ENCODE data around the gene ANAPC15.
A peak's percentile ranks its signal among the peaks of the same experiment; 100 is the strongest.
"Not testable (repeated sequence)": the region's sequence is repeated elsewhere in the genome, so short reads cannot be mapped to it uniquely, and the experiment has no call there.

Gene ANAPC15

DNA sequence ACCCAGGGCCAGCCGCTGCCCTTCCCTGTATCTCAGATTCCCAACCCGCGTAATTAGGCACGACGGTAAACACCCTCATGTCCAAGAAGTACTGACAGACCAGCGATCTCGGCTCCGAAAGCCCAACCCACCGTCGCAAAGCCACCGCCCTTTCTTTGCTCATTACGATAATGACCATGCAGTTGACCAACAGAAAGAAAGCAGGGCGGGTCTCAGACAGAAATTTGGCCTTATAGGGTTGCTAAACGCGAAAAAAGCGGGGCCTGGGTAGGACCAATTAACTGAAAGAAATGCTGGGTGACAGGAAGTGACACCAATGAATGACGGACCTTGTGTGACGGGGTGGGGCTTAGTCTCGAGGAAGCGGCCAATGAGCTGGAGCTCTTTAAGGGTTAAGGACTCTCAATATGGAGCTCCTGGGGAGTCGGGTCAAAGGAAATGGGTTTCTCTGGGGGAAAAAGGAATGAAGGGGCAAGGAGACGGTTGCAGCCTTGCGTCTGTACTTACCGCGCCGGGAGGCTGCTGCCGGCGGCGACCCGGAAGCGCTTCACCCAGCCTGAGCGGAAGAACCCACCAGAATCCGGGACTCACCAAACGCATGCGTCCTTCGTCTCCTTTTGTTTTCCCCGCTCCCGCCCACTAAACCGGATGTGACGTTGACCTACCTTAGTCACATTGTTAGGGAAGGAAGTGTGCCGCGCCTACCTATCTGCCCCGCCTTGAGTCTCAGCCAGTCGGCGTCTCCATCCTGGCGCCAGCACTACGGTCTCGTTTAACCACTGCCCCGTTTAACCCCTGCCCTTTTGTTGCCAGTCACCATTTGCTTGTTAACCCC is at the start of gene ANAPC15:
ANAPC15 (minus strand) TSS at position 553 of the 835 bp plus-strand sequence. CDS start 1,419 bp downstream, outside the sequence.
- peak; percentile 99 for DNase-seq

DNA sequence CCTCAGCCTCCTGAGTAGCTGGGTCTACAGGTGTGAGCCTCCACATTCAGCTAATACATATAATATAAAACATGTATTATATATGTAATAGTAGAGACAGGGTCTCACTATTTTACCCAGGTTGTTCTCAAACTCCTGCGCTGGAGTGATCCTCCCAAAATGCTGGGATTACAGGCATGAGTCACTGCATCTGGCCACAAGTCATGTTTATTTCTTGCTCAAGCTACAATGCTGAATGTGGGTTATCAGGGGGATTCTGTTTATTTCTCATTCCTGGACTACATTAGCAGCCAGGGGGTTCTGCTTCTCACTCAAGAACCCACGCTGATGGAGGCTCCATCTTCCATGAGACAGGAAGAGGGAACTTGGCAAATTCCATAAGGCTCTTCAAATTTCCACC is 47.8 kb upstream of the ANAPC15 start:
- DNase-seq, result no peak

DNA sequence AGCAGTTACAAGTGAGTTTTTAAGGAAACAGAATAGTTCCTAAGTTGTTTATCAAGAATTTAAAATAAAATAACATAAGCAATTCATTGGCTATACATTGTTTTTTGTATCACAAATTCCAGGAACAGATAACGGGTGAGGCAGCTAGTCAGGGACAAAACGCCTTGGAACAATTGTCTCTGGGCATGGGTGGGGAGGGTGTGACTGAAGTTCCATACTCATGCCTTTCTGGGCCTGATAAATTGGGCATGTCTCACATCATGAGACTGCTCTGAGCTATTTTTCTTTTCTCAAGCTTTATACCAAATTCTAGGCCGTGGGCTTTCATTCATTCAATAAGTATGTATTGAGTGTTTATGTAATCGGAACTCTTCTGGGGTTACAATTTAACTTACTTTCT is 44.6 kb upstream of the ANAPC15 start:
- no peak for DNase-seq

DNA sequence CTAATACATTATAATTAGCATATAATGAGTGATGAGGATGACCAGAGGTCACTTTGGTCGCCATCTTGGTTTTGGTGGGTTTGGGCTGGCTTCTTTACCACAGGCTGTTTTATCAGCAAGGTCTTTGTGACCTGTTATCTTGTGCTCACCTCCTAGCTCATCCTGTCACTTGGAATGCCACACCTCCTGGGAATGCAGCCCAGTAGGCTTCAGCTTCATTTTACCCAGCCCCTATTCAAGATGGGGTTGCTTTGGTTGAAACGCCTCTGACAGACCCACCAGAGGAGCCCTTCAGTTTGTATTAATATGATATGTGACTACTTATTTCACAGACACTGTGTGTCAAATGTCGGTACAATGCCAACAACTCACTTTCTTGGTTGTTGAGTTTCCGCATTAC is 43.3 kb upstream of the ANAPC15 start:
- no peak for DNase-seq

DNA sequence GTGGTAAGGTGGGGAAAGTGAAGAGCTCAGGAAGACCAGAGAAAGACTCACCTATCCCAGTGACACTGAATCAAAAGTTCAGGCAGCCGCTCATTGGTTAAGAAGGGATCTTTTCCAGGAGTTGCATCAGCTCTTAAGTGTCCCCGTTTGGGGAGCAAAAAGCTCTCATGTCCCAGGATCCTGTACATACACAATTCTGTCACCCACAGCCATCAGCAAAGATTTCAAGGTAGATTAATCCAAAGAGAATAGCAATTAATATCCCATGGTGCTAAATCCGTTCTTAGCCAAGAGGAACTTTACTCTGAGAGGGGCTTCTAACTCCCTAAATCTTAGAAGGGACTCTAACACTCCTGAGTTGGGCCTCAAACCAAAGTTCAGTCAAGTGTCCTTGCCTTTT is 42.3 kb upstream of the ANAPC15 start:
- DNase-seq, result no peak

DNA sequence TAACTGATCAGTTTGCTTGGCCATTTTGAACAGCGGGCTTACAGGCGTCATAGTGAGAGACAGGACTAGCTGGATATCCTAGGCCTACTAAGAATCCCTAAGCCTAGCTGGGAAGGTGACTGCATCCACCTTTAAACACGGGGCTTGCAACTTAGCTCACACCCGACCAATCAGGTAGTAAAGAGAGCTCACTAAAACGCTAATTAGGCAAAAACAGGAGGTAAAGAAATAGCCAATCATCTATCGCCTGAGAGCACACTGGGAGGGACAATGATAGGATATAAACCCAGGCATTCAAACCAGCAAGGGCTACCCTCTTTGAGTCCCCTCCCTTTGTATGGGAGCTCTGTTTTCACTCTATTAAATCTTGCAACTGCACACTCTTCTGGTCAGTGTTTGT is 41.4 kb upstream of the ANAPC15 start:
- not testable (repeated sequence) for DNase-seq

DNA sequence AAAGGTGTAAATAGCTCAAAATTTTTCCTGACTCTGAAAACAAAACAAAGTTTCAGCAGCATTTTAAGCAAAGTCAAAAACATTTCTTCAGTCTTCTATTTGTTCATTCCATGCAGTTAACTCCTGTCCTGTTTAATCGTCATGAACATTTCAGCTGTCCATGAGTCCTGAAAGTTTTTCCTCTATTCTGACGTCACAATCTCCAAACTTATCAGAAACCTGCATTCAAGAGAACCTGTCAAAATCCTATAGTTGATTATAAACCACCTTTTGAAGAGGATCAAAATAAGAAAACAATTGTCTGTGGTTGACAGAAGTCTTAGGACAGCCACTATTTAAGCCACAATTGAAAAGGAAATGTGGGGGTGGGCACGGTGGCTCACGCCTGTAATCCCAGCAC is 38.4 kb upstream of the ANAPC15 start:
- DNase-seq, result no peak

DNA sequence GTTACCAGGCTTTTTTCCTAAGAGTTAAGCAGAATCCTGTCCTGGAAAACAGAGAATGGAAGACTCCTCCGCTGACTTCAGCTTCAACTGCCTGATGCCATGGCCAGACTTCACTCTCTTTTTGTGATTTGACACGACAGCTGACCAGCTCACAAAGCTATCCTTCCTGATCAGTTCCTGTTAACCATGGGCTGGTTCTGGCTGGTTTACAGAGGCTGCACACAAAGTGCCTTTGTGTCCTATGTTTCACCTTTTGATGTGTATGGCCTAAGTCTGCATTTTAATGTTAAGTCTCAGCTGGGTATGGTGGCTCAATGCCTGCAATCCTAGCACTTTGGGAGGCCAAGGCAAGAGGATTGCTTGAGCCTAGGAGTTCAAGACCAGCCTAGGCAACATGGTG is 34.1 kb upstream of the ANAPC15 start:
- DNase-seq, result no peak

DNA sequence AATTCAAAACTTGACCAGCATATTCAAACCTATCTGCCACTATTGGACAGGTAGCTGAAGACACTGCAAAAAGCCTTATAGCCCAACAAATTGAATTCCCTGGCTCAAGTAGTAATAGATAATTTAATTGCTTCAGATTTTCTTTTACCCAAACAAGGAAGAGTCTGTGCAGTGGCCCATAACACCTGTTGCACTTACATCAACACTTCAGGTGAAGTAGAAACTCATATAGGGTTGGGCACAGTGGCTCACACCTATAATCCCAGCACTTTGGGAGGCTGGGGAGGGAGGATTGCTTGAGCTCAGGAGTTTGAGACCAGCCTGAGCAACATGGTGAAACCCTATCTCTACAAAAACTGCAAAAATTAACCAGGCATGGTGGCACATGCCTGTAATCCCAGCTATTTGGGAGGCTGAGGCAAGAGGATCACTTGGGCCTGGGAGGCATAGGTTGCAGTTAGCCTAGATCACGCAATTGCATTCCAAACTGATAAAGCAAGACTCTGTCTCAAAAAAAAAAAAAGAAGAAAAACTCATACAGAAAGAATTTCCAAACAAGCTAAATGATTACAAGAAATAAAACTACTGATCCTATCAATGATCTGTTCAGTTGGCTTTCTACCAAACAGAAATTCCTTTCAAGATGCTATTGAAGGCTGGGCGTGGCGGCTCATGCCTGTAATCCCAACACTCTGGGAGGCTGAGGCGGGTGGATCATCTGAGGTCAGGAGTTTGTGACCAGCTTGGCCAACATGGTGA is 32.5 kb upstream of the ANAPC15 start:
- DNase-seq, result no peak

DNA sequence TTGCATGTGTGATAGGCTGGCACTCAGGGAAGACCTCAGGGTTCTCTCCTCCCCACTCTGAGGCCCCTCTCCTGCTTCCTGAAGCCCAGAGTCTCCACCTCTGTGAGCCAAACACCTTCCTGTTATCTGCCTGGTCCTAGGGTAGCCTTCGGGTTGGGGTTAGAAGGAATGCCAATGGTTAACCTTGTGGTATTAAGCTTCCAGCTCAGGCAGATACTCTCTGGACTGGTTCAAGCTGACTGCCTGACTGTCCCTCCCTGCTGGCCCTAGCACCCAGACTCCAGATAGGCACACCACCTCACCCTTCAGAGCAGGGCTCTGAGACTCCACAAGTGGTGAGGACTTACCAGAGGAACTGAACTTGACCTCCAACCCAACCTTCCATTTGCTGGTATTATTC is 30.0 kb upstream of the ANAPC15 start:
- not testable (repeated sequence) for DNase-seq

DNA sequence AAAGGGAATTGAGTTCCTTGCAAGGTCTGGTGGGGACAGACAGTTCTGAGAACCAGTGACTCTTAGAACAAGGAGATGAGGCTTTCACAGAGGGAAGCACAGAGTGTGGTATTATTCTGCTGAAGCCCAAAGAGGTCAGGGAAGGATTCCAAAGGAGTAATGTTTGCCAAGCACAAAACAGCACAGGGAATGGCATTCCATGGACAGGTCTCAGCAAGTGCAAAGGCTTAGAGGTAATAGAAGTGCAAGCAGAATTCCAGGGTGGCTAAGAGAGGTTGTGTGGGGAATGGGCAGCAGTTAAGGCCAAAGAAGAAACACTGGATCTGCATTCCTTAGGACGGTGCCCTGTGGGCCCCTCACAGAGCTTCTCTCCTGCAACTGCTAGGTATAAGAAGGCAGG is 29.6 kb upstream of the ANAPC15 start:
- DNase-seq, result not testable (repeated sequence)

DNA sequence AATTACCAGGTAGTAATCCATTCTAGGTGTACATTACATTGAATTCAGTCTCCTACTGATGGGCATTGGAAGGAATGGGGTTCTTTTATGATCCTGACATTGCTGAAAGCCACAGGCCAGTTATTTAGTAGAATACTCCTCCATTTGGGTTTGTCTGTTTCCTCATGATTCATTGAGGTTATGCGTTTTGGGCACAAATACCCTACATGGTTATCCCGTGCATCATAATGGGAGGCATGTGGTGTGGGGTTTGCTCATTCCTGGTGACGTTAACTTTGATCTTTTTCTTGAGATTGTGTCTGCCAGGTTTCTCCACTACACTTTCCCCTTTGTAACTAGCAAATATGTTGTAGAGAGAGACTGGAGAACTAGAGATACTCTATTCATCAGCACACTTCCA is 28.6 kb upstream of the ANAPC15 start:
- no peak for DNase-seq

DNA sequence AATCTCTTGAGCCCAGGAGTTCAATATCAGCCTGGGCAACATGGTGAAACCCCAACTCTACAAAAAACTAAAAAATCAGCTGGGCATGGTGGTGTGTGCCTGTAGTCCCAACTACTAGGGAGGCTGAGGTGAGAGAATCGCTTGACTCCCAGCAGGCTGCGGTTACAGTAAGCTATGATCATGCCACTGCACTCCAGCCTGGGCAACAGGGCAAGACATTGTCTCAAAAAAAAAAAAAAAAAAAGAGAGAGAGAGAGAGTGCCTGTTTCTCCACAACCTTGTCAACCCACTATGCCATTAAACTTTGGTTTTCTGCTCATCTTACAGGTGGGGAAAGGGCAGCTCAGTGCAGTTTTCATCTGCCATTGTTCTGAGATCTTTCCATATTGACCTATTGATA is 28.2 kb upstream of the ANAPC15 start:
- DNase-seq, result no peak

DNA sequence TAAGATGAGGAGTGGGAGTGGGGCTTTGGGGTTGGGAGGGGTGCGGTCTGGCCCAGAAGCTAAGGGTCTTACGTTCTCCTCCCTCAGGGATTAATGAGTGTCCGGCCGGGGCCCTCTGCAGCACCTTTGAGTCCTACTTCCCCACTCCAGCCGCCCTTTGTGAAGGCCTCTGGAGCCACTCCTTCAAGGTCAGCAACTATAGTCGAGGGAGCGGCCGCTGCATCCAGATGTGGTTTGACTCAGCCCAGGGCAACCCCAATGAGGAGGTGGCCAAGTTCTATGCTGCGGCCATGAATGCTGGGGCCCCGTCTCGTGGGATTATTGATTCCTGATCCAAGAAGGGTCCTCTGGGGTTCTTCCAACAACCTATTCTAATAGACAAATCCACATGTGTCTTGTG is 27.0 kb upstream of the ANAPC15 start:
- DNase-seq, result no peak

DNA sequence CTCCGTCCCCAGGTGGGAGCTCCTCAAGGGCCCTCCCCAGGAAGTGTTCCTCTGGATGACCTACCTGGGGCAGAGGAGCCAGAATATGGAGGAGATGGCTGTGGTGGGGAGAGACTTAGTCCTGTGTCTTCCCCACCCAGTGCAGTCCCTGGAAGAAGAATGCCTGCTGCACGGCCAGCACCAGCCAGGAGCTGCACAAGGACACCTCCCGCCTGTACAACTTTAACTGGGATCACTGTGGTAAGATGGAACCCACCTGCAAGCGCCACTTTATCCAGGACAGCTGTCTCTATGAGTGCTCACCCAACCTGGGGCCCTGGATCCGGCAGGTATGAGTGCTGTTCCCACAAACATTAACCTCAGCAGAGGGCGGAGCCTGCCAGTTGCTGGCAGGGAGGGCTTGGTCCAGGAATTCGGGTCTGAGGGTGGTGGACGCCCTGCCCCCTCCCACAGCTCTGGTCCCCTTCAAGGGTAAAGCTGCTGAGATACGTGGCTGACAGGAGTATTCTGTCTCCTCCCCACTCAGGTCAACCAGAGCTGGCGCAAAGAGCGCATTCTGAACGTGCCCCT is 26.4 kb upstream of the ANAPC15 start:
- DNase-seq, result no peak

DNA sequence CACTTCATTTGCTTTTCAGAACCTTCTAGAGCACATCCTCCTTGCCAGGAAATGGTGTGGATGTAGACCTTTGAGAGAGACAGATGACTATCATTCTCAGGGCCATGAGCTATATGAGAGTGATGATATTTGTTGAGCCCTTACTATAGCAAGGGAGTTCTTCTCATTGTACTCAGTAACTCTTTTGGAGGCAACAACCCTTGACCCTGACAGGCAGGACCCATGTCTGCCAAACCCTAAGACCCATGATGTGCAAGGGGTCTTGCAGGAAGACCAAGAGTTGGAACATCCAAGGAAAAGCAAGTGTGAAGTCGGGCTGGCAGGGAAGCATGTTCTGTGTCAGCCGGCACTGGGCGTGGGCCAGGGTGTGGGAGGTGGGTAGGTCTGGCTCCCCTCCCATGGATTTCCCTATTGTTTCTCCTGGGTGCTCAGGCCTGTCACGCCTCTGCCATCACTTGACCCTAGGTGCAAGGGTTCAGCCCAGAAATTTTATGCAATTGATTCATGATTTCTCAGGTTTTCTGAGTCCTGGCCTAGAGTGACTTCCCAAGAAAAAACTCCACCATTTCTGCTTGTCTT is 24.3 kb upstream of the ANAPC15 start:
- no peak for DNase-seq

DNA sequence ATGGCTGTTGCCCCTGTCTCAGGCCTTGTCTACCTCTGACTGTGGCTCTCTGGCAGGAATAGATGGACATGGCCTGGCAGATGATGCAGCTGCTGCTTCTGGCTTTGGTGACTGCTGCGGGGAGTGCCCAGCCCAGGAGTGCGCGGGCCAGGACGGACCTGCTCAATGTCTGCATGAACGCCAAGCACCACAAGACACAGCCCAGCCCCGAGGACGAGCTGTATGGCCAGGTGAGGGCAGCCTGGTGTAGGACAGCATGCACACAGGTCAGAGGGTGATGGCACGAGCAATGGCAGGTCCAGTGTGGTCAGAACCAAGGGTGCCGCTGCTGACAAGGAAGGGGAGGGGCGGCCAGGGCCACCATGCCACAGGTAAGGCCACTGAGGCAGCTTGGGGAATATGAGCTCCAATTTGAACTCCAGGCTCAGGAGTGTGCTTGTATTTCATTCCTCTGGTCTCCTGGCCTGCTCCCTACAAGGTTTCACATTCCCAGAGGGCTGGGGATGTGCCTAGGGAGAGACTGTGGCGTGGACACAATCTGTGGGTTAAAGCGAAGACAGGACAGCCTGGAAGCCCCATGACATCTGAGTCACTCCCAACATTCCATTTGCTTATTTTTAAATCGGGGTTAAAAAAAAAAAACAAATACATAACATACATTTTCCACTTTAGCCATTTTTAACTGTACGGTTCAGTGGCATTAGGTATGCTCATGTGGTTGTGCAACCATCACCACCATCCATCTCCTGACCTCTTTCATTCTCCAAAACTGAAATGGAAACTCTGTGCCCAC is 23.6 kb upstream of the ANAPC15 start:
- no peak for DNase-seq

DNA sequence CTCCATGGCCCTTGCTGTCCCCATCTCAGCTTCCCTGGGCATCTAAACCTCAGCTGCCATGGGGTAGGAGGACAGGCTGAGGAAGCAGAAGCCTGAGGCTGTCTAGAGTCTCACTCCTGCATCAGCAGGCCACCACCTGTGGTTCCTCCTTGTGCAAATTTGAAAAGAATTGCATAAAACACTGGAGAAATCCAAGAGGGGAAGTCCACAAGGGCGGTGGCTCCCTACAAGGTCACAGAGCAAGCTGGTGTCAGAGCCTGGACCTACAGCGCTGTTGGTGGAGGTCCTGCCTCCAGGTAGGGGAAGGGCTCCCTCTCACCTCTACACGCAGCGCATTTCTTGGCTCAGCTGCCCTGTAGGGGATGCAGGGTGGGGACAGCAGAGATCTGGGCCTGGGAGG is 23.0 kb upstream of the ANAPC15 start, which contains the start of gene FOLR3:
FOLR3 (plus strand) TSS at position 253 of the 400 bp plus-strand sequence. CDS start 228 bp downstream, outside the sequence.
- DNase-seq, result peak; percentile 23

DNA sequence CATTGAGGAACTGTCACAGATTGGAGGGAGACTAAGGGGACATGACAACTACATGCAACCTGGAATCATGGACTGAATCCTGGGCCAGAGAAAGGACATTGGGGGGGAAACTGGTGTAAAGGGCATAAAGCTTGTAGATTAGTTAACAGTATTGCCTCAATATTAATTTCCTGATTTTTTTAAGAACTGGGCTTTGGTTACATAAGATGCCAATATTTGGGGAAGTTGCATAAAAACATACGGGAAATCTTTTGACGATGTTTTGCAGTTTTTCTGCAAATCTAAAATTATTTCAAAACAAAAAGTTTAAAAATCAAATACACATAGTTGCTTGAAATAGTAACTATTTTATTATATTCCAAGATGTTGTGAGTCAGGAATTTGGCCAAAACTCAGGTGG is 20.2 kb upstream of the ANAPC15 start:
- DNase-seq, result no peak

DNA sequence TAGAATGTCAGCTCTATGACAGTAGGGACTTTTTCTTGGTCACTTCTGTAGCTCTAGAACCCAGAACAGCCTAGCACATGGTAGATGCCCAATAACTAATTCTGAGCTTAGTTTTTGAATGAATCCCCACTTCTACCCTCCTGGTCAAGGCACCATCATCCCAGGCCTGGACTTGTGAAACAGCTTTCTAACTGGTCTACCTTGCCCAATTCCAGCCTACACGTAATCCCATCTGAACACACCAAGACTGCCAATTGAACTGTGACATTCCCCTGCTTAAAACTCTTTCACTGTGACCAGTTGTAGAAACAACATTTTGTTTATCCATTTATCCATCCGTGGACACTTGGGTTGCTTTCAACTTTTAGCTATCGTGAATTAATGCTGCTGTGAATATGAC is 16.9 kb upstream of the ANAPC15 start:
- no peak for DNase-seq

DNA sequence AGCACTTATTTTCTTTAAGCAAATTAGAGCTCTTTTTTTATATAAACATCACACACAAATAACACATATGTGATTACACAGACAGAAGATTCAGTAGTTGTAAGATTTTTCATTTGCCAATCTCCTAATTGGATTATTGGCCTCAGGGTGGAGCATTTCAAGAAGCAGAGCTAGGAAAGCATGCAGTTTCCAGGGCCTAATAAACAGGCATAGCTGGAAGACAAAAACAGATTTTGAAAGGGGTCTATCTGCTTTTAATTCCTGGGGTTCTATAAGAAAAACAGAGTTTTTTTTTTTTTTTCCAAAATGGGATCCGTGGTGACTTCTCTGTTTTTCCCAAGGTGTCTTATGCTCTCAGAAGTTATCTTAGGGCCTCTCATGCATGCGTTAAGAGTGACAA is 15.4 kb upstream of the ANAPC15 start:
- DNase-seq, result no peak

DNA sequence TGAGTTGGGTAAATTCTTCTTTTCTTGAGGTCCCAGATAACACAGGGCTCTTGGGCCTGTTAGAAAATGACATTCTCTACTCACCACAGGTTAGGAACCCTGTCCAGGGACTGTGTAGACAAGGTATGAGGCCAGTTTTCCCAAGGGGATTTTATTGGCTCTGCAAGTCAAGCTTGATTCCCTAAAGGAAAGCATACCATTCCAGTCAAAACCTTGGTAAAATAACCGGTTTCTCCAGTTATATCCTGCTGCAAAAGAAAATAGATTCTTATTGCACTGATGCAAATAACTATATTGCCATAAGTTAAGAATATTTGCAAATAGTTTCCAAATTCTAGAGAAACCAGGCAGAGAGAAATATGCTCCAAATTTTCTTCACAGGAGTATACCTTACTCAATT is 13.5 kb upstream of the ANAPC15 start:
- no peak for DNase-seq

DNA sequence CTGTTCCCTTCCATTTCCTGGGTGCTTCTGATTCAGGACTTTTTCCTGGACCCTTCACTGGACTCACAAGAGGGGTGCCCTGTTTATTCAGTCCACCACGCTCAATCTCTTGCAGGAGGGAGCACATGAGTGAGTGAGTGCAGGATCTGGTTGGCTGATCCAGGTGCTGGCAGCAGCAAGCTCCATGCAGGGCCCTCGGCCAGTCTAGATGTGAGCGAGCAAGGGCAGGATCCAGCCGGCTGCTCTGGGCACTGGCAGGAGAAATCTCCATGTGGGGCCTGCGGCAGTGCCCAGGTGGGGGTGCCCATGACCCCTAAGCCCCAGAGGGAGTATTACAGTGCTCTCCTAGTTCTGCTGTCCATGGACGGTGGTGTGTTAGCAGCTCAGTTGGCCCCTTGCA is 11.6 kb upstream of the ANAPC15 start:
- no peak for DNase-seq
